Left kidney (tissue), 2 donors: Measurements from ENCODE around the gene ASB13. TPM values are rescaled to one million over a fixed set of nuclear protein-coding genes. Genes with fewer than 3 reads are reported as not detected.

Source experiments
- DNase-seq: peaks from one replicate; pipeline ENCODE4 v3.0.0-alpha.2; 2013
- polyA plus RNA-seq: library from polyadenylated mRNA; unstranded; fragments of 120-200 nt; gene quantifications from one replicate; pipeline ENCODE4 v1.2.1, GENCODE V29; 2013; ENCODE audit not compliant: insufficient read length

Gene ASB13
- polyA plus RNA-seq, 1 donor, result 23.1 TPM

DNA sequence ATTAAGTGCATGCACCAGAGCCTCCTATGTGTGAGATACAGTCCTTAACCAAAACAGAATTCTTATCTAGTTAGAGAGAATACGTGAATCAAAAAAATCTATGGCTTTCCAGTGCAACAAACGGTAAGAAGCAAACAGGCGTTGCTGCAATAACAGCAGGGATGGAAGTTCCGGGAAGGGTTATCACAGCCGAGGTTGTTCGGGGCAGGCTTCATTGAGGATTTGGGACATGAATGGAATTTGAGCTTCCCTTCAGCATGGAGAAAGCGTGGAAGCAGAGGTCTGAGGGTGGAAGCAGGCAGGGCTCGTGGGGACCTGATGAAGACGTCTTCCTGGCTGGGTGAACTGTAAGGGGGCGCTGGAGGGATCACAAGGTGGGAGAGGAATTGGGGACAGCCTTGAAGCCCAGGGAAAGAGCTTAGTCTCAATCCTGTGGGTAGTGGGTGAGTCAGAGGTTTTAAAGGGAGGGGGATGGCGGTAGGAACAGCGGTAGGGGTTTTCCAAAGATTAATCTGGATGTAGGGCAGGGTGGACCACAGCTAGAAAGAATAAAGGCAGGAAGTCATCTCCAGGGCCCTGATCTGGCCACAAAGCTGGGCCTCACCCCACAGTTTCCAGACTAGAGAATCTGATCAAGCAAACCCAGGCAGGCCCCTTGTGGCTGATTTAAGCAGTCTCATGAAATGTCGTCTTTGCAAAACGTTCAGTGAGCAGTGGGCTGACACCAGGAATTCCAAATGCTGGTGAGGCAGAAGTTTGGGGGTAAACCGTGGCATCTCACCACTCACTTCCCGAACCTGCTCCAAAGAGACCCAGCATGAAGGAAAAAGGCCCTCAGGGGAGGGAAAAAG is 76.5 kb downstream of the ASB13 start:
- DNase-seq, result no peak

DNA sequence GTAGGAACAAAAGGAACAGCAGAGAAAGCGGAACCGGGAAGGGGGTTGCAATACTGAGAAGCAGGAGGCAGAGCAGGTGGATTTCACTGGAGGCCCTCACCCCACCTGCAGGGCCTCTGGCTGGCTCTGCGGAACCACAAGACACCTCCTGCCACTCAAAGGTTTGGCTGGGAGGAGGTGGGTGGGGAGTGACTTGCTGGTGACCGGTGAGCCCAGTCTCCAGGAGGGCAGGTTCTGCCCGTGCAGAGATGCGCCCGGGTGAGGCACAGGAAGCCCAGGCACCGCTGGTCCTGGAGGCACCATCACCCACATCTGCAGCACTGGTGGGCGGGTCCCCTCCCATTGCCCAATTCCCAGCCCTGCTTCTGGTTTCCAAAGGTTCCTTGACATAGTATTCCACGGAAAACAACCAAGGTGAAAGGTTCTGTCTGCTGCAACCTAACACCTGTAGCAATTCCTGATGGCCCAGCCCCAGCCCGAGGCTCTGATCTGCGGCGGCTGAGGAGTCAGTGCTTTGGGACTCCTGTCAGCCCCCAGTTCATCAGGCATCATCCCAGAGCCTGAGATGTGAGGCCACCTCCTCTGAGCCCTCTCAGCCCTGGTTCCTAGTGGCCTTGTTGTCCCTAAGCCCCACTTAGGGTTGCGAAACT is 77.3 kb downstream of the ASB13 start:
- no peak for DNase-seq

Other genes with a start within 250 kb of the ASB13 start
- not detected for gene CALML5, start 167.0 kb downstream of the ASB13 start, polyA plus RNA-seq
- gene CALML3, start 141.6 kb downstream of the ASB13 start, polyA plus RNA-seq, result not detected
- gene TASOR2, start 18.2 kb upstream of the ASB13 start, polyA plus RNA-seq, result 48.7 TPM
- gene GDI2, start 146.8 kb upstream of the ASB13 start, polyA plus RNA-seq, result 336 TPM
- 12.0 TPM for gene ANKRD16, start 223.3 kb upstream of the ASB13 start, polyA plus RNA-seq
- 87.3 TPM for gene FBH1, start 223.6 kb upstream of the ASB13 start, polyA plus RNA-seq